IPS-18c (cell line): Measurements from ENCODE around the gene CETN2.

Experiments used
- H3K4me3 ChIP-seq: 2 replicates; pipeline ENCODE4 v1.7.0; 2013; ENCODE audit warnings: low read depth, mild to moderate bottlenecking, low read length, moderate library complexity; ENCODE audit not compliant: insufficient read depth
- H3K9me3 ChIP-seq: one replicate; pipeline ENCODE4 v1.6.1; 2013; ENCODE audit warnings: mild to moderate bottlenecking, low read length, moderate library complexity; ENCODE audit not compliant: control insufficient read depth, insufficient read depth

CETN2 gene

GRCh38 chrX:152830312-152831305, at the start of gene CETN2, which contains the start of gene NSDHL:
CETN2 (minus strand) TSS chrX:152830757; CDS start chrX:152830710, 47 bp downstream.
NSDHL (plus strand) TSS chrX:152831063; CDS start chrX:152846325, 15,262 bp downstream.
- H3K4me3 ChIP-seq, result peak within 1 kb of the TSS; percentile 71
- peaks cover 6% of the 10 kb centered on the region for H3K9me3 ChIP-seq

- H3K9me3 ChIP-seq, result peaks cover 7% of the 10 kb centered on the region
- H3K4me3 ChIP-seq, result no peak overlapping the region
Observed at GRCh38 chrX:152878976-152879755, 48.6 kb upstream of the CETN2 start.

DNA sequence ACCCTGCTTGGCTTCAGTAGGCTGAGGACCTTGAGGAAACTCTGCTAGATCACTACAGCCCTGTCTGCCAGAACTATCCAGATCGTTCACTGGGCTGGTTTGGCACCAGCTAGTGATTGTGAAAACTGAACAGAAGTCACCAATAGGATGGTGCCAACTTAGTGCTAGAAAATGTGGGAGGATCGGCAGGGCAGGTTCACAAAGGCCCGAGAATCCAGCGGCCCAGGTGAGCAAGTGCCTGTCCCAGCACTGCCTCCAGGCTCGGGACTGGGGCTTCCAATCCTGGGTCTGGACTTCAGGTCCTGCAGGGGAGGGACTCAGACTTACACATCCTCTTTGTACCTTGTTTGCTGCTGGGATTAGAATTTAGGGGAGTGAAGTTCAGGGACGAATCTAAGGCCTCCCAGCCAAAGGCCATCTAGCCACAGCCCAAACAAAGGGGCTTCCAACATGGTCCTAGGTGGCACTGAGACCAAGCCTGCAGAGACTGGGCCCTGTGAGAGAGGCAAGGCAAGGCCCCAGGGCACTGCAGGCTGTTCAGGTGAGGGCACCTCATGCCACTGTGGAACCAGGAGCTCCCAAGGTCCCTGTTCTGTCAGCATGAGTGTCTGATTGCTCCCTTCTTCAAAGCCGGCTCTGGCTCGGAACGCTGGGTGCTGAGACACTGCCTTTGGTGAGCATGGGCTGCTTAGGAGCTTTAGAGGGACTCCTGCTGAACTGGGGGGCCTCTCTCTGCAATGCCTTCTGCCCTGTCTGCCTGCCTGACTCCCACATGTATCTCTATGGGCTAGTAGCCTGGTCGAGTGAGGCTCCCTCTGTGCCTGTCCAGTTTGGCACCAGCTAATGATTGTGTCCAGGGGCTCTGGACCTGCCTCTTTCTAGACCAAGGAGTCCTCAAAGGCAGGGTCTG, 46.6 kb upstream of the CETN2 start:
- Histone ChIP-seq H3K9me3 (peaks cover 6% of the 10 kb centered on the region), H3K4me3 (no peak overlapping the region)

GRCh38 chrX:152873361-152873760, 42.8 kb upstream of the CETN2 start:
- Histone ChIP-seq H3K9me3 (peaks cover 8% of the 10 kb centered on the region), H3K4me3 (no peak overlapping the region)

GRCh38 chrX:152872522-152872921, 42.0 kb upstream of the CETN2 start:
- H3K4me3 ChIP-seq, result no peak overlapping the region
- H3K9me3 ChIP-seq, result peaks cover 8% of the 10 kb centered on the region

DNA sequence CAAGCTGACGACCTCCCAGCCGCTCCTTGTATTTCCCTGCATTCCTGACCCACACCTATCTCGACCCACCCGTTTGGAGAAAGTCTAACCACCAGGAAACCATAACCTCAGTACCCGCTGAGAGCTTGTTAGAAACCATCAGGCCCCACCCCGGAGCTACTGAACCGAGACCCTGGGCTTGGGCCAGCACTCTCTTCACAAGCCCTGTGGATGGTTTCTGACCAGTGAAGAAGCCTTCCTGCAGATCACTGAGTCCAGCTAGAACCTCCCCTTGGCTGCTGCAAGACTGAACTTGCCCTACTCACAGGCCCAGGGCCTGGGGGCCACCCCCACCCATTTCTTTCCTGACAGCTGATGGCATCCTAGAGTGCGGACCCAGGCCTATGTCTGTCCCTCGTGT, 40.7 kb upstream of the CETN2 start:
- Histone ChIP-seq H3K4me3 (no peak overlapping the region; the same call in 1 of the 2 replicates), H3K9me3 (peaks cover 9% of the 10 kb centered on the region)

- no peak overlapping the region for H3K4me3 ChIP-seq
- peaks cover 12% of the 10 kb centered on the region for H3K9me3 ChIP-seq
Observed at GRCh38 chrX:152869972-152870371, 39.4 kb upstream of the CETN2 start.

DNA sequence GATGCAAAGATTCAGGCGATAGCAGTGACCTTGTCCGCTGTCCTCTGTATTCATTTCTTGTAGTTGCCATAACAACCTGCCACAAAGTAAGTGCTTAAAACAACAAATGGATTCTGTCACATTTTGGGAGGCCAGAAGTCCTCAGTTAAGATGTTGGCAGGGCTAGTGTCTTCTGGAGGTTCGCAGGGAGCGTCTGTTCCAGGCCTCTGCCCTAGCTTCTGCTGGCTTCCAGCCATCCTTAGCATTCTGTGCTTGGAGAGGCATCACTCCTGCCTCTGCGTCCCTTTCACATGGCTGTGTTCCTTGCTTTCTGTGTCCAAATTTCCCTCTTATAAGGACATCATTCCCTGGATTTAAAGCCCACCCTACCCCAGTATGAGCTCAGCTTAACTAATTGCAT, 35.8 kb upstream of the CETN2 start:
- H3K4me3 ChIP-seq, result no peak overlapping the region
- H3K9me3 ChIP-seq, result peaks cover 11% of the 10 kb centered on the region

DNA sequence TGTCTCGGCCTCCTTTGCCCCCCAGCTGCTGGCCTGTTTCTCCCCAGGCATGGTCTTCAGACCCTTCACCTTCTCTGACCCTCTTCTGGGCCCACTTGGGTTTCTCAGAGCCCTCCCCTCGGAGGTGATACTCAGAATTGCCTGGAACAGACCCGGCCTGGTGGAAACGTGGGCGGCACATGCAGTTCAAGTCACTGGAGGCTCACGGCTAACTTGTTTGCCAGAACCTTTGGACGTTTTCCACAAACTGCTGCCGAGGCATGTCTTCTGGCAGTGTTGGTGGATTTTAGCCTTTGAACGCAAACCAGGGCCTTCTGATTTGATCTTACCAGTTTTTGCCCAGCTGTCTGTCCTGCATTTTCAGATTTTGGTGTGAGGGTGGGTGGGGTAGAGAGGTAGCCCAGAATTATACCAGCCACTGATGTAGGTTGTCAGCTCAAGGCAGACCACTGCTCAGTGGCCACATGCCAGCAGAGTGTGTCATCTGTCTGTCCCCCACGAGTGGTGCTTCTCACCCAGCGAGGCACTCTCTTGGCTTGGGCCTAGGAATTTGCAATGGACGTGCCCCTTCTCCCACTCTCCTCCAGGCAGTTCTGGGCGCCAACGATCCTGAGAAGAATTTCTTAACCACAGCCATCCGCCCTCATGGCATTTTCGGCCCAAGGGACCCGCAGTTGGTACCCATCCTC, 34.8 kb upstream of the CETN2 start:
- H3K9me3 ChIP-seq, result peaks cover 11% of the 10 kb centered on the region

DNA sequence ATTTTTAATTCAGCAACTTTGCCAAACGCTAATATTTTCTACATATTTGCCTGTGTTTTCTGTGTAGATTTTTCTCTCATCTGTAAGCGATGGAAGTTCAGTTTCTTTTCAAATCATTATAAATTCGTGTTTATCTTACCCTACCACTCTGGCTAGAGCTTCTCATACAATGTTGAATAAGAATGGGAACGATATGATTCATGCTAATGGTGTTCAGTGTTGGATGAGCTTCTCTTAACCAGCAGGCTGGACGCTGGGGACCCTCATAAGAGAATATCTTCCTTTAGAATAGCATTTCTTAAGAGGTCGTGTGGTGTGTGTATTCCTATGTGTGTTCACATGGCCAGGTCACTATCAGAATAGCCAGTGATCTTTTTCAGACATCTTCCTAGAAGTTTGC, 31.3 kb upstream of the CETN2 start:
- H3K9me3 ChIP-seq, result peaks cover 7% of the 10 kb centered on the region
- H3K4me3 ChIP-seq, result no peak overlapping the region

More for the DNA sequence above, 34.8 kb upstream of the CETN2 start:
- no peak overlapping the region; the same call in 1 of the 2 replicates for H3K4me3 ChIP-seq

GRCh38 chrX:152861116-152861515, 30.6 kb upstream of the CETN2 start:
- peaks cover 7% of the 10 kb centered on the region for H3K9me3 ChIP-seq
- H3K4me3 ChIP-seq, result no peak overlapping the region

GRCh38 chrX:152853986-152854385, 23.4 kb upstream of the CETN2 start:
- Histone ChIP-seq H3K4me3 (no peak overlapping the region), H3K9me3 (peaks cover 9% of the 10 kb centered on the region)

GRCh38 chrX:152850465-152850864, 19.9 kb upstream of the CETN2 start:
- Histone ChIP-seq H3K9me3 (peaks cover 7% of the 10 kb centered on the region), H3K4me3 (no peak overlapping the region)

DNA sequence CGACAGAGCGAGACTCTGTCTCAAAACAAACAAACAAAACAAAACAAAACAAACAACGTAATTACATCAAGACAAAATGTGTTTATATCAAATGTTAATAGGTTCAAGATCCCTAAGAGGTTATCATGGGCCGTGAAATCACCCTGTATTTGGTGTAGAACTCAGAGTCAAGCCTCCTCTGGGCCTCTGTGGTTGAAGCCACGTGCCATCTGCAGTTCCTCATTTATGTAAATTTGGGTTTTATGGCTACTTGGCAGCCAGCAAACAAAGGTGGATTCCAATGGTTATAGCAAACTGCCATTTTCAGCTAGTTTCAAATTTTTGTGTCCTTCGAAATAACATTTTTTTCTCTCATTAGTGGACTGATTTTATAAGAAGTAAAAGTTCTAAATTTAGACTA, 16.7 kb upstream of the CETN2 start:
- H3K4me3 ChIP-seq, result no peak overlapping the region
- peaks cover 10% of the 10 kb centered on the region for H3K9me3 ChIP-seq

DNA sequence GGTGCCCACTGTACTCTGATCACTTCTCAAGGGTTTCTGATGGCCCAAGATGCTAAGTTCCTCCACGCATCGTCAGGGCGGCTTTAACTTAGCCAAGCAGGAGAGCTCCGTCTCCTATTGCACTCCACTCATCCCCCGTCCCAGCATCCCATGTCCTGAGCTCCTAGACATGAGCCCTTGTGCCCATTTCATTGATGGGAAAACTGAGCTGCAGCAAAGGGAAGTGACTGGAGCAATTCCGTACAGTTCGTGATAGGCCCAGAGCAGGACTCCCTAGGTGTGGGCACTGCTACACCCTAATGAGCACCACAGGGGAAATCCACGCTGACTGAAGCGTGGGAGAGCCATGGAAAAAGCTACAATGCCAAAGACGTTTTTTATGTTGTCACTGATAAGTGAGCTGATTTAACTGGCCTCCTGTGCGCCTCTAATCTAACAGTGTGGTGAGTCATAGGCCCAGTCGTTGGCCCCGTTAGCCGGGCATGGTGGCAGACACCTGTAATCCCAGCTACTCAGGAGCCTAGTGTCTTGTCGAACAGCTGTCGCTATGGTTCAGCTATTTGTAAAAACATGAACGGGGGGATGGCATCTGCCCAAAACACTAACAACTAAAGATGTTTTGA, 15.2 kb upstream of the CETN2 start:
- peaks cover 8% of the 10 kb centered on the region for H3K9me3 ChIP-seq
- H3K4me3 ChIP-seq, result no peak overlapping the region

DNA sequence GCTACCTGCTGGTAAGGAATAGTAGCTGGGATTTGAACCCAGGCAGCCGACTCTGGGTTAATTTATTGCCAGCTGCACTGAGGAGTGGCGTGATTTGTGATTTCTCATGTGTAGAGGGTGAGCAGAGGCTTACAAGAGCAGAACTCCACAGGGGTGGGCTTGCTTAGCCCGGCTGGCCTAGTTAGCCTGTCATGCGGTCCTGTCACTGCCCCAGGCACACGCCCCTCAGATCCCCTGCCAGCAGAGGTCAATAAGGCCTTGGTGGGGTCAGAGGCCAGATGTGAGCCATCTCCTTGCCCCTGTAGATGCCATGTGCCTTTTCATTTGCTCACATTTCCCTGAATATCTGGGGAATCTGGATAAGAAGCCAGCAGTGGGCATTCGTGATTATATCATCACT, 13.7 kb upstream of the CETN2 start:
- Histone ChIP-seq H3K9me3 (peaks cover 8% of the 10 kb centered on the region), H3K4me3 (no peak overlapping the region)
